HCT116 (cell line): ENCODE data around the gene LYRM4. TPM values are rescaled to one million over a fixed set of nuclear protein-coding genes. Genes with fewer than 3 reads are reported as not detected.

Source experiments
- ATAC-seq: fragments of 200-7000 bp; cut with Tn5 transposase; 2 replicates; pipeline ENCODE4 v1.9.1; 2020; ENCODE audit warnings: mild to moderate bottlenecking, moderate library complexity
- BruUV-seq: library from RNA; stranded (reverse); fragments of 400-500 nt; replicated peaks from 2 replicates; lab custom pipeline; 2021; lab: Mats Ljungman, UMichigan
- CTCF ChIA-PET: fragments of 300-600 bp; sonication (Branson Sonifier 250); formaldehyde crosslinking; loops from one replicate; lab custom pipeline; 2021; ENCODE audit warnings: antibody characterized with exemption; lab: Charles Lee
- POLR2A ChIA-PET: fragments of 300-600, 350-600 bp; sonication (Branson Sonifier 250); formaldehyde crosslinking; loops from one replicate; lab custom pipeline; 2021; ENCODE audit warnings: antibody characterized with exemption; lab: Charles Lee
- RAD21 ChIA-PET, 2 experiments: fragments of 300-600 bp; sonication (Branson Sonifier 250); formaldehyde crosslinking; loops; one replicate each; lab custom pipeline; 2023; ENCODE audit warnings: low total read pairs in 2 of 2; ENCODE audit not compliant: uncharacterized antibody in 2 of 2, unreplicated experiment in 2 of 2, low non-redundant PET in 1 of 2; lab: Charles Lee
- DNase-seq: peaks from one replicate; pipeline ENCODE4 v3.0.0-alpha.2; 2010; ENCODE audit warnings: low read depth, low spot score
- H2AFZ ChIP-seq: fragments of 200-600 bp; shearing (Covaris generic), sonication (generic); 2 replicates; pipeline ENCODE4 v1.6.1; 2017; ENCODE audit warnings: low read depth, mixed run types, mixed read lengths, antibody characterized with exemption, low read length; ENCODE audit not compliant: poor library complexity, severe bottlenecking
- H3K27ac ChIP-seq: 2 replicates; pipeline ENCODE4 v1.5.1; 2012; ENCODE audit warnings: low read depth, low read length
- H3K27me3 ChIP-seq: fragments of 200-600 bp; sonication (generic); 2 replicates; pipeline ENCODE4 v1.6.1; 2016; ENCODE audit warnings: mixed run types, low read length, mixed read lengths; ENCODE audit not compliant: insufficient read depth
- H3K36me3 ChIP-seq, 2 experiments: fragments of 200-500 bp in 1 of 2; fragments of 200-600 bp in 1 of 2; sonication (Bioruptor generic) in 1 of 2; sonication (generic) in 1 of 2; 2 replicates each; pipeline versions ENCODE4 v1.5.1 to v1.6.1; 2014 to 2016; ENCODE audit warnings: low read length in 2 of 2, inconsistent platforms in 1 of 2, mixed read lengths in 1 of 2, mixed run types in 1 of 2; ENCODE audit not compliant: insufficient read depth in 2 of 2, control insufficient read depth in 1 of 2
- H3K4me1 ChIP-seq, 2 experiments: fragments of 200-600 bp in 1 of 2; sonication (generic) in 1 of 2; 2 replicates each; pipeline versions ENCODE4 v1.5.1 to v1.6.1; 2012 to 2017; ENCODE audit warnings: low read length in 2 of 2, inconsistent platforms in 1 of 2, mild to moderate bottlenecking in 1 of 2, mixed read lengths in 1 of 2, mixed run types in 1 of 2, moderate library complexity in 1 of 2; ENCODE audit not compliant: insufficient read depth in 2 of 2, control insufficient read depth in 1 of 2
- H3K4me2 ChIP-seq: fragments of 200-600 bp; sonication (generic); 2 replicates; pipeline ENCODE4 v1.6.1; 2017; ENCODE audit warnings: mixed run types, low read length, mixed read lengths
- H3K4me3 ChIP-seq, 2 experiments: fragments of 200-600 bp in 1 of 2; sonication (generic) in 1 of 2; replicated peaks in 1 of 2; 2 replicates each; pipeline ENCODE4 v1.5.1; 2011 to 2016; ENCODE audit warnings: low read length in 2 of 2, control low read depth in 1 of 2, low read depth in 1 of 2, mild to moderate bottlenecking in 1 of 2, mixed read lengths in 1 of 2, mixed run types in 1 of 2
- H3K79me2 ChIP-seq: fragments of 200-600 bp; sonication (generic); 2 replicates; pipeline ENCODE4 v1.6.1; 2017; ENCODE audit warnings: mild to moderate bottlenecking, mixed run types, low read length, moderate library complexity, mixed read lengths; ENCODE audit not compliant: insufficient read depth
- H3K9ac ChIP-seq: fragments of 200-600 bp; sonication (generic); 2 replicates; pipeline ENCODE4 v1.6.1; 2016; ENCODE audit warnings: low read length, mixed read lengths
- H3K9me2 ChIP-seq: fragments of 200-600 bp; sonication (generic), shearing (Covaris generic); 2 replicates; pipeline ENCODE4 v1.6.1; 2017; ENCODE audit warnings: mixed run types, mild to moderate bottlenecking, moderate library complexity; ENCODE audit not compliant: insufficient read depth
- H3K9me3 ChIP-seq, 2 experiments: fragments of 200-500 bp in 1 of 2; fragments of 200-600 bp in 1 of 2; sonication (Bioruptor generic) in 1 of 2; sonication (generic) in 1 of 2; 2 replicates each; pipeline ENCODE4 v1.6.1; 2014 to 2017; ENCODE audit warnings: low read length in 2 of 2, mixed read lengths in 2 of 2, inconsistent platforms in 1 of 2, low read depth in 1 of 2, mild to moderate bottlenecking in 1 of 2, mixed run types in 1 of 2, moderate library complexity in 1 of 2; ENCODE audit not compliant: control insufficient read depth in 1 of 2, insufficient read depth in 1 of 2
- H4K20me1 ChIP-seq: fragments of 200-600 bp; sonication (generic), shearing (Covaris generic); 2 replicates; pipeline ENCODE4 v1.6.1; 2017; ENCODE audit warnings: mixed run types, mild to moderate bottlenecking, moderate library complexity; ENCODE audit not compliant: insufficient read depth
- CBX3 ChIP-seq: IDR thresholded peaks from 2 replicates; pipeline ENCODE4 v1.6.1; 2012; ENCODE audit warnings: low read depth
- EZH2phosphoT487 ChIP-seq: fragments of 200-600 bp; IDR thresholded peaks from 2 replicates; pipeline ENCODE4 v1.6.1; 2018; ENCODE audit warnings: antibody characterized with exemption, borderline replicate concordance
- SP1 ChIP-seq: IDR thresholded peaks from 2 replicates; pipeline ENCODE4 v1.6.1; 2012; ENCODE audit warnings: low read depth
- SRF ChIP-seq: IDR thresholded peaks from 2 replicates; pipeline ENCODE4 v1.6.1; 2012; ENCODE audit warnings: low read depth
- TCF7L2 ChIP-seq: IDR thresholded peaks from 2 replicates; pipeline ENCODE4 v1.7.0; 2011; ENCODE audit warnings: borderline replicate concordance, inconsistent platforms; ENCODE audit not compliant: insufficient read depth, insufficient read length; ENCODE audit errors: extremely low read depth
- YY1 ChIP-seq: IDR thresholded peaks from 2 replicates; pipeline ENCODE4 v1.6.1; 2011; ENCODE audit warnings: low read length, low read depth, moderate library complexity, mild to moderate bottlenecking; ENCODE audit not compliant: insufficient replicate concordance; ENCODE audit errors: extremely low read depth
- ZNF274 ChIP-seq: fragments of 200-500 bp; sonication (Bioruptor generic); IDR thresholded peaks from 2 replicates; pipeline ENCODE4 v1.6.1; 2014; ENCODE audit warnings: mild to moderate bottlenecking, low read depth, low read length, inconsistent platforms
- intact Hi-C: fragments of 100-400 bp; cut with micrococcal nuclease; formaldehyde crosslinking; loops from 2 replicates; pipeline ENCODE4 v1.10.0; 2022
- total RNA-seq: library from RNA; stranded (reverse); gene quantifications from one replicate; pipeline ENCODE4 v1.2.1, GENCODE V29; 2021; ENCODE audit not compliant: unreplicated experiment
- TF ChIP-seq, protein P1 (sequence below): IDR thresholded peaks from 2 replicates; pipeline ENCODE4 v1.6.1; 2012

The LYRM4 gene
- total RNA-seq, 1 experiment from 2014 or later = 30.1 TPM

DNA sequence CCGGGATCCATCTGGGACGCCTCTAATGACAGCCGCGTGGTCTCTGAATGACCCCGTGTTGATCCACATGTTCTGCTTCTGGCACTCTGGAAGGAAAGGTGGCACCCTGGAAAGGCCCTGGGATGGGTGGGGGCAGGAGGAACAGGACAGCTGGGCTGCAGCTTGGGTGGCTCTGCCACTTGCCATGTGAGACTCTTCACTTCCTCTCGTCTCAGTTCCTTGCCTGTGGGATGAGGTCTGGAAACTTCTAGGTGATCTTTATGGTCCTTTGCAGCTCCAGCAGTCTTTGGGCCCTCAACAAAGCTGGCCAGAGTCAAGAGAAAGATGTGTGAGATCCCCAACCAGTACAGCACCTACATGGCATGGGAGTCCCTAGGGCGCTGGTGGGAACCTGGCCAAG is 149.1 kb downstream of the LYRM4 start:
- Histone ChIP-seq H3K79me2 (no peaks in the 10 kb centered on the region), H3K4me2 (no peak overlapping the region), H3K27ac (no peak overlapping the region), H3K4me3 (no peak overlapping the region), H3K36me3 (no peaks in the 10 kb centered on the region), H3K9me2 (no peaks in the 10 kb centered on the region), H3K9ac (no peak overlapping the region), H3K9me3 (no peaks in the 10 kb centered on the region), H3K4me1 (peaks cover 0 to 13% of the 10 kb centered on the region in 2 experiments; a peak in 1 of 4 replicates), H4K20me1 (no peaks in the 10 kb centered on the region), H3K27me3 (no peaks in the 10 kb centered on the region), H2AFZ (no peak overlapping the region)
- intact Hi-C loops = no loop called here
- no TSS peak for BruUV-seq
- RAD21 ChIA-PET = no interaction called here
- ATAC-seq (no peak), DNase-seq (no peak)
- CTCF ChIA-PET = no interaction called here
- TF ChIP-seq SRF (no peak), CBX3 (no peak), SP1 (no peak), ZNF274 (no peak)
- TF ChIP-seq, protein P1, sequence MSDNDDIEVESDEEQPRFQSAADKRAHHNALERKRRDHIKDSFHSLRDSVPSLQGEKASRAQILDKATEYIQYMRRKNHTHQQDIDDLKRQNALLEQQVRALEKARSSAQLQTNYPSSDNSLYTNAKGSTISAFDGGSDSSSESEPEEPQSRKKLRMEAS = no peak
- POLR2A ChIA-PET = no interaction called here

DNA sequence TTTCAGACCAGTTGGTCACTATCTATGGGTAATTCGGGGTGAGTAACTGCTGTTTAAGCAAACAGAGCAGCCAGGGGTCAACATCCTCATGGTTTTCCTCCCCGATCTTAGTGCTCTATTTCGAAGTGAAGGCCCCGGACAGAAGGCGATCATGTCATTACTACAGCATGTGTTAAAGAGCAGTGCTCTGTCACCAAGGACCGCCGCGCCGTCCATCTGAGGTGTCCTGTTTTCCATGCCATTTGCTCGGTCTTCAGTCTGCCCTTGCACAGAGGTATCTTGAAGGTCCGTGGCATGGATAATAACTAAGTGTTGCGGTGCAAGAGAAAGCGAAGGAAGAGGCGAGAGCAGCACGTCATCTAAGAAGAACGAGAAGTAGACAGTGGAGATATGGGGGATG is 150.5 kb downstream of the LYRM4 start:
- Histone ChIP-seq H2AFZ (no peak overlapping the region), H3K4me2 (no peak overlapping the region), H3K9ac (no peak overlapping the region), H3K27me3 (no peaks in the 10 kb centered on the region), H3K9me3 (no peaks in the 10 kb centered on the region), H4K20me1 (no peaks in the 10 kb centered on the region), H3K4me3 (no peak overlapping the region), H3K79me2 (no peaks in the 10 kb centered on the region), H3K4me1 (peaks cover 0 to 13% of the 10 kb centered on the region in 2 experiments; a peak in 1 of 4 replicates), H3K27ac (no peak overlapping the region), H3K9me2 (no peaks in the 10 kb centered on the region), H3K36me3 (no peaks in the 10 kb centered on the region)
- TF ChIP-seq TCF7L2 (no peak), EZH2phosphoT487 (no peak), YY1 (no peak)
- ChIA-PET RAD21 (no interaction called here), CTCF (no interaction called here), POLR2A (no interaction called here)
- no peak for DNase-seq
- no peak for ATAC-seq
- BruUV-seq = no TSS peak
- intact Hi-C loops = no loop called here
